HCT116 (cell line): ENCODE data around the gene MMS22L. TPM values are rescaled to one million over a fixed set of nuclear protein-coding genes. Genes with fewer than 3 reads are reported as not detected.

Source experiments
- ATAC-seq: fragments of 200-7000 bp; cut with Tn5 transposase; 2 replicates; pipeline ENCODE4 v1.9.1; 2020; ENCODE audit warnings: mild to moderate bottlenecking, moderate library complexity
- BruUV-seq: library from RNA; stranded (reverse); fragments of 400-500 nt; replicated peaks from 2 replicates; lab custom pipeline; 2021; lab: Mats Ljungman, UMichigan
- CTCF ChIA-PET: fragments of 300-600 bp; sonication (Branson Sonifier 250); formaldehyde crosslinking; loops from one replicate; lab custom pipeline; 2021; ENCODE audit warnings: antibody characterized with exemption; lab: Charles Lee
- POLR2A ChIA-PET: fragments of 300-600, 350-600 bp; sonication (Branson Sonifier 250); formaldehyde crosslinking; loops from one replicate; lab custom pipeline; 2021; ENCODE audit warnings: antibody characterized with exemption; lab: Charles Lee
- RAD21 ChIA-PET, 2 experiments: fragments of 300-600 bp; sonication (Branson Sonifier 250); formaldehyde crosslinking; loops; one replicate each; lab custom pipeline; 2023; ENCODE audit warnings: low total read pairs in 2 of 2; ENCODE audit not compliant: uncharacterized antibody in 2 of 2, unreplicated experiment in 2 of 2, low non-redundant PET in 1 of 2; lab: Charles Lee
- DNase-seq: peaks from one replicate; pipeline ENCODE4 v3.0.0-alpha.2; 2010; ENCODE audit warnings: low read depth, low spot score
- H2AFZ ChIP-seq: fragments of 200-600 bp; shearing (Covaris generic), sonication (generic); 2 replicates; pipeline ENCODE4 v1.6.1; 2017; ENCODE audit warnings: low read depth, mixed run types, mixed read lengths, antibody characterized with exemption, low read length; ENCODE audit not compliant: poor library complexity, severe bottlenecking
- H3K27ac ChIP-seq: 2 replicates; pipeline ENCODE4 v1.5.1; 2012; ENCODE audit warnings: low read depth, low read length
- H3K27me3 ChIP-seq: fragments of 200-600 bp; sonication (generic); 2 replicates; pipeline ENCODE4 v1.6.1; 2016; ENCODE audit warnings: mixed run types, low read length, mixed read lengths; ENCODE audit not compliant: insufficient read depth
- H3K36me3 ChIP-seq, 2 experiments: fragments of 200-500 bp in 1 of 2; fragments of 200-600 bp in 1 of 2; sonication (Bioruptor generic) in 1 of 2; sonication (generic) in 1 of 2; 2 replicates each; pipeline versions ENCODE4 v1.5.1 to v1.6.1; 2014 to 2016; ENCODE audit warnings: low read length in 2 of 2, inconsistent platforms in 1 of 2, mixed read lengths in 1 of 2, mixed run types in 1 of 2; ENCODE audit not compliant: insufficient read depth in 2 of 2, control insufficient read depth in 1 of 2
- H3K4me1 ChIP-seq, 2 experiments: fragments of 200-600 bp in 1 of 2; sonication (generic) in 1 of 2; 2 replicates each; pipeline versions ENCODE4 v1.5.1 to v1.6.1; 2012 to 2017; ENCODE audit warnings: low read length in 2 of 2, inconsistent platforms in 1 of 2, mild to moderate bottlenecking in 1 of 2, mixed read lengths in 1 of 2, mixed run types in 1 of 2, moderate library complexity in 1 of 2; ENCODE audit not compliant: insufficient read depth in 2 of 2, control insufficient read depth in 1 of 2
- H3K4me2 ChIP-seq: fragments of 200-600 bp; sonication (generic); 2 replicates; pipeline ENCODE4 v1.6.1; 2017; ENCODE audit warnings: mixed run types, low read length, mixed read lengths
- H3K4me3 ChIP-seq, 2 experiments: fragments of 200-600 bp in 1 of 2; sonication (generic) in 1 of 2; replicated peaks in 1 of 2; 2 replicates each; pipeline ENCODE4 v1.5.1; 2011 to 2016; ENCODE audit warnings: low read length in 2 of 2, control low read depth in 1 of 2, low read depth in 1 of 2, mild to moderate bottlenecking in 1 of 2, mixed read lengths in 1 of 2, mixed run types in 1 of 2
- H3K79me2 ChIP-seq: fragments of 200-600 bp; sonication (generic); 2 replicates; pipeline ENCODE4 v1.6.1; 2017; ENCODE audit warnings: mild to moderate bottlenecking, mixed run types, low read length, moderate library complexity, mixed read lengths; ENCODE audit not compliant: insufficient read depth
- H3K9ac ChIP-seq: fragments of 200-600 bp; sonication (generic); 2 replicates; pipeline ENCODE4 v1.6.1; 2016; ENCODE audit warnings: low read length, mixed read lengths
- H3K9me2 ChIP-seq: fragments of 200-600 bp; sonication (generic), shearing (Covaris generic); 2 replicates; pipeline ENCODE4 v1.6.1; 2017; ENCODE audit warnings: mixed run types, mild to moderate bottlenecking, moderate library complexity; ENCODE audit not compliant: insufficient read depth
- H3K9me3 ChIP-seq, 2 experiments: fragments of 200-500 bp in 1 of 2; fragments of 200-600 bp in 1 of 2; sonication (Bioruptor generic) in 1 of 2; sonication (generic) in 1 of 2; 2 replicates each; pipeline ENCODE4 v1.6.1; 2014 to 2017; ENCODE audit warnings: low read length in 2 of 2, mixed read lengths in 2 of 2, inconsistent platforms in 1 of 2, low read depth in 1 of 2, mild to moderate bottlenecking in 1 of 2, mixed run types in 1 of 2, moderate library complexity in 1 of 2; ENCODE audit not compliant: control insufficient read depth in 1 of 2, insufficient read depth in 1 of 2
- H4K20me1 ChIP-seq: fragments of 200-600 bp; sonication (generic), shearing (Covaris generic); 2 replicates; pipeline ENCODE4 v1.6.1; 2017; ENCODE audit warnings: mixed run types, mild to moderate bottlenecking, moderate library complexity; ENCODE audit not compliant: insufficient read depth
- ATF3 ChIP-seq: IDR thresholded peaks from 2 replicates; pipeline ENCODE4 v1.6.1; 2012
- CTCF ChIP-seq, 3 experiments: fragments of 200-600 bp in 1 of 3; sonication (generic) in 1 of 3; IDR thresholded peaks in 2 of 3; conservative IDR thresholded peaks in 1 of 3; 2 replicates each; pipeline ENCODE4 v1.5.1; 2012 to 2017; ENCODE audit warnings: low read depth in 2 of 3, low read length in 2 of 3, antibody characterized with exemption in 1 of 3, borderline replicate concordance in 1 of 3, control low read depth in 1 of 3, mild to moderate bottlenecking in 1 of 3, mixed read lengths in 1 of 3, mixed run types in 1 of 3, moderate library complexity in 1 of 3; ENCODE audit not compliant: insufficient read depth in 1 of 3
- EZH2 ChIP-seq: fragments of 200-600 bp; sonication (generic); IDR thresholded peaks from 2 replicates; pipeline ENCODE4 v1.6.1; 2017; ENCODE audit warnings: antibody characterized with exemption, mixed run types
- EZH2phosphoT487 ChIP-seq: fragments of 200-600 bp; IDR thresholded peaks from 2 replicates; pipeline ENCODE4 v1.6.1; 2018; ENCODE audit warnings: antibody characterized with exemption, borderline replicate concordance
- FOSL1 ChIP-seq: IDR thresholded peaks from 2 replicates; pipeline ENCODE4 v1.6.1; 2012; ENCODE audit warnings: low read depth
- JUND ChIP-seq: IDR thresholded peaks from 2 replicates; pipeline ENCODE4 v1.6.1; 2012
- POLR2AphosphoS5 ChIP-seq: IDR thresholded peaks from 2 replicates; pipeline ENCODE4 v1.6.1; 2011; ENCODE audit warnings: mild to moderate bottlenecking, low read depth, low read length, moderate library complexity
- RAD21 ChIP-seq: IDR thresholded peaks from 2 replicates; pipeline ENCODE4 v1.6.1; 2012; ENCODE audit warnings: low read depth, mild to moderate bottlenecking
- SP1 ChIP-seq: IDR thresholded peaks from 2 replicates; pipeline ENCODE4 v1.6.1; 2012; ENCODE audit warnings: low read depth
- SRF ChIP-seq: IDR thresholded peaks from 2 replicates; pipeline ENCODE4 v1.6.1; 2012; ENCODE audit warnings: low read depth
- TCF7L2 ChIP-seq: IDR thresholded peaks from 2 replicates; pipeline ENCODE4 v1.7.0; 2011; ENCODE audit warnings: borderline replicate concordance, inconsistent platforms; ENCODE audit not compliant: insufficient read depth, insufficient read length; ENCODE audit errors: extremely low read depth
- ZBTB33 ChIP-seq: IDR thresholded peaks from 2 replicates; pipeline ENCODE4 v1.6.1; 2011; ENCODE audit warnings: mild to moderate bottlenecking, low read length, moderate library complexity; ENCODE audit not compliant: insufficient replicate concordance; ENCODE audit errors: extremely low read depth
- intact Hi-C: fragments of 100-400 bp; cut with micrococcal nuclease; formaldehyde crosslinking; loops from 2 replicates; pipeline ENCODE4 v1.10.0; 2022
- total RNA-seq: library from RNA; stranded (reverse); gene quantifications from one replicate; pipeline ENCODE4 v1.2.1, GENCODE V29; 2021; ENCODE audit not compliant: unreplicated experiment

Gene MMS22L
- total RNA-seq, 1 experiment from 2014 or later: 44.1 TPM

GRCh38 chr6:97128507-97128906, 154.5 kb downstream of the MMS22L start:
- no peak for TF ChIP-seq ZBTB33
- TF ChIP-seq EZH2: no peak
- no peak for TF ChIP-seq EZH2phosphoT487
- no peak for TF ChIP-seq SP1
- no peak for TF ChIP-seq CTCF (IDR thresholded peaks at IDR 0.05 in 2 of 3, conservative IDR thresholded peaks at IDR 0.05 in 1 of 3; ENCODE audit: borderline replicate concordance in 1 of 3, insufficient read depth in 1 of 3, low read depth in 2 of 3, low read length in 2 of 3)
- no peak for TF ChIP-seq TCF7L2
- TF ChIP-seq POLR2AphosphoS5: no peak
- no peak for TF ChIP-seq FOSL1
- no peak for TF ChIP-seq SRF
- TF ChIP-seq RAD21: no peak
- no peak for TF ChIP-seq JUND
- no peak for TF ChIP-seq ATF3
- no peak overlapping the region for H3K4me3 ChIP-seq
- ATAC-seq (no peak), DNase-seq (no peak)
- H3K4me1 ChIP-seq: no peaks in the 10 kb centered on the region
- H4K20me1 ChIP-seq: no peaks in the 10 kb centered on the region
- H3K4me2 ChIP-seq: no peak overlapping the region
- ChIA-PET RAD21 (no interaction called here), CTCF (no interaction called here), POLR2A (no interaction called here)
- H2AFZ ChIP-seq: no peak overlapping the region
- BruUV-seq: no TSS peak
- no peaks in the 10 kb centered on the region for H3K36me3 ChIP-seq
- intact Hi-C loops: no loop called here
- no peaks in the 10 kb centered on the region for H3K79me2 ChIP-seq
- no peaks in the 10 kb centered on the region for H3K27me3 ChIP-seq
- H3K9ac ChIP-seq: no peak overlapping the region
- H3K9me2 ChIP-seq: no peaks in the 10 kb centered on the region
- H3K27ac ChIP-seq: no peak overlapping the region
- no peaks in the 10 kb centered on the region for H3K9me3 ChIP-seq
